K562 (cell line): ENCODE measurements around the gene ZNF692. TPM values are rescaled to one million over a fixed set of nuclear protein-coding genes. Genes with fewer than 3 reads are reported as not detected.

Source experiments
- GATA2 ChIP-seq: sonication (generic); formaldehyde crosslinking; IDR thresholded peaks from 2 replicates; pipeline ENCODE4 v1.4.0; 2020; ENCODE audit warnings: mild to moderate bottlenecking, missing genetic modification reagents
- GATAD2A ChIP-seq: fragments of 450-650 bp; IDR thresholded peaks from 2 replicates; pipeline ENCODE4 v1.6.1; 2017
- MTA1 ChIP-seq: fragments of 450-650 bp; IDR thresholded peaks from 2 replicates; pipeline ENCODE4 v1.6.1; 2017; ENCODE audit warnings: borderline replicate concordance
- NFXL1 ChIP-seq: fragments of 450-650 bp; formaldehyde crosslinking; IDR thresholded peaks from 2 replicates; pipeline ENCODE4 v1.4.0; 2021; ENCODE audit warnings: mild to moderate bottlenecking
- POLR2AphosphoS2 ChIP-seq: IDR thresholded peaks from 2 replicates; pipeline ENCODE4 v1.6.1; 2012; ENCODE audit warnings: low read length, improper control_type of control experiment
- POLR3A ChIP-seq: IDR thresholded peaks from 2 replicates; pipeline ENCODE4 v1.6.1; 2011; ENCODE audit warnings: borderline replicate concordance, mild to moderate bottlenecking, moderate library complexity; ENCODE audit not compliant: insufficient read length, insufficient read depth; ENCODE audit errors: extremely low read depth
- ZNF121 ChIP-seq: sonication (generic); formaldehyde crosslinking; conservative IDR thresholded peaks from 2 replicates; pipeline ENCODE4 v1.8.0; 2022; ENCODE audit warnings: missing genetic modification reagents
- polyA plus RNA-seq, 8 experiments: library from polyadenylated mRNA; depleted of rRNA in 4 of 8; stranded (reverse) in 5 of 8; unstranded in 3 of 8; fragments of >200 nt; fragmentation: Nextera tagmentation in 2 of 8; fragmentation: Illumina TruSeq in 1 of 8; extraction: Ambion mirVana in 2 of 8; extraction: Trizol in 1 of 8; gene quantifications; 2 replicates each; pipeline versions ENCODE4 v1.2.1 to v1.2.3, GENCODE V29; 2011 to 2014; ENCODE audit warnings: inconsistent platforms in 1 of 8, missing spikeins in 1 of 8
- total RNA-seq, 7 experiments: library from RNA; depleted of rRNA in 6 of 7; stranded (reverse); fragments of >200 nt in 6 of 7; fragmentation: Illumina TruSeq in 2 of 7; extraction: Trizol in 2 of 7; gene quantifications; 2 replicates each; pipeline versions ENCODE4 v1.2.1 to v1.2.3, GENCODE V29; 2011 to 2021; ENCODE audit warnings: low replicate concordance in 1 of 7
- TF ChIP-seq, protein P1 (sequence below): sonication (generic); formaldehyde crosslinking; IDR thresholded peaks from 2 replicates; pipeline ENCODE4 v1.8.1; 2023; ENCODE audit warnings: mild to moderate bottlenecking, missing genetic modification reagents
- TF ChIP-seq, protein P2 (sequence below), 3 experiments: fragments of 200-800 bp in 1 of 3; sonication (Bioruptor generic) in 1 of 3; sonication (generic) in 1 of 3; formaldehyde crosslinking in 1 of 3; IDR thresholded peaks; 2 replicates each; pipeline versions ENCODE4 v1.6.1 to v1.8.0; 2016 to 2022; ENCODE audit warnings: mild to moderate bottlenecking in 2 of 3, missing compliant biosample characterization in 2 of 3, missing genetic modification characterization in 2 of 3, missing genetic modification reagents in 1 of 3
- TF ChIP-seq, protein P3 (sequence below): fragments of 250-450 bp; sonication (Bioruptor Pico); IDR thresholded peaks from 2 replicates; pipeline ENCODE4 v1.8.0; 2021; ENCODE audit warnings: mild to moderate bottlenecking, moderate library complexity
- TF ChIP-seq, protein P4 (sequence below): fragments of 450-650 bp; IDR thresholded peaks from 2 replicates; pipeline ENCODE4 v1.7.0; 2016; ENCODE audit warnings: borderline replicate concordance
- TF ChIP-seq, protein P5 (sequence below): fragments of 250-450 bp; sonication (Bioruptor Pico); IDR thresholded peaks from 2 replicates; pipeline ENCODE4 v1.8.0; 2021; ENCODE audit warnings: borderline replicate concordance, mild to moderate bottlenecking, moderate library complexity; ENCODE audit not compliant: poor library complexity, severe bottlenecking
- TF ChIP-seq, protein P6 (sequence below): sonication (generic); formaldehyde crosslinking; IDR thresholded peaks from 2 replicates; pipeline ENCODE4 v1.8.0; 2022; ENCODE audit warnings: mild to moderate bottlenecking, missing genetic modification reagents
- TF ChIP-seq, protein P7 (sequence below): fragments of 150-350 bp; IDR thresholded peaks from 2 replicates; pipeline ENCODE4 v1.6.1; 2014; ENCODE audit warnings: low read depth, mild to moderate bottlenecking, low read length, borderline replicate concordance

Gene ZNF692
- total and polyA plus RNA-seq, 9 of the 15 experiments (the other 6 are each of a cell fraction or from before 2014, with no cell fraction given), result 8.4 to 143 (median 55.9) TPM

DNA sequence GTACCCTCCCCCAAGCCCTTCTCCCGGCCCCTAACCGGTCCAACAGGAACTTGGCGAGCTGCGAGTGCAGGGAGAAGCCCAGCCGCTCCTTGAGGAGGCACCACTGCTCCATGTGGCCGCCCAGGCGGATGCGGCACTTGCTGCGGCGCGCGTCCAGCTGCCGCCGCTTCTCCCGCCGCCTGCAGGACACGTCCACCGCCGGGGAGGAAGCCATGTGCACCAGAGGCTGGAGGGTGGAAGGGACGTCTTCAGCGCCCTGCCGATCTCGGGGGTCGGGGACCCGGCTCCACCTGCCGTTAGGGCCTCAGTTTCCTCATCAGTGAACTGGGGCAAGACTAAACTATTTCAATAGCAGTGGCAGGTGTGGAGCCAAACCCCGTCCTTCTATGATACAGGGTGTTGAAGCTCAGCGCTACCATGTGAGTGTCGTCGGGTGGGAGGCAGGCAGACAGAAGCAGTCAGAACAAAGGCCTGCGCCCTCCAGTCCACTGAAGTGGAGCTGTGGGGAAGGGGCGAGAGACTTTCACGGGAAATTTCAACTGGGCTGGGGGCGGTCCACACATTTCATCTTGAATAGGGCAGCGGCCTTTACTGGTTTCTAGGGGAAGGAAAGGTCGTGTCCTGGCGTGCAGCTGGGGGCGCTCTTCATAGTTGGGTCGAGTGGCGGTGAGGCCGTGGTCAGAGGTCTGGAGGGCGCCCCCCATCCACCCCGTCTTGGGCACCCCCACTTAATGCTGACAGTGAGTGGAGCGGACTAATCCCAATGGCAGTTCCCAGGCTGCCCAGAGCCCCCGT, 592 bp downstream of the ZNF692 start (continued):
- TF ChIP-seq, protein P1, sequence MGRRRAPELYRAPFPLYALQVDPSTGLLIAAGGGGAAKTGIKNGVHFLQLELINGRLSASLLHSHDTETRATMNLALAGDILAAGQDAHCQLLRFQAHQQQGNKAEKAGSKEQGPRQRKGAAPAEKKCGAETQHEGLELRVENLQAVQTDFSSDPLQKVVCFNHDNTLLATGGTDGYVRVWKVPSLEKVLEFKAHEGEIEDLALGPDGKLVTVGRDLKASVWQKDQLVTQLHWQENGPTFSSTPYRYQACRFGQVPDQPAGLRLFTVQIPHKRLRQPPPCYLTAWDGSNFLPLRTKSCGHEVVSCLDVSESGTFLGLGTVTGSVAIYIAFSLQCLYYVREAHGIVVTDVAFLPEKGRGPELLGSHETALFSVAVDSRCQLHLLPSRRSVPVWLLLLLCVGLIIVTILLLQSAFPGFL (CRISPR knock-in tag), result no peak
- no peak for TF ChIP-seq GATA2
- TF ChIP-seq, protein P2, sequence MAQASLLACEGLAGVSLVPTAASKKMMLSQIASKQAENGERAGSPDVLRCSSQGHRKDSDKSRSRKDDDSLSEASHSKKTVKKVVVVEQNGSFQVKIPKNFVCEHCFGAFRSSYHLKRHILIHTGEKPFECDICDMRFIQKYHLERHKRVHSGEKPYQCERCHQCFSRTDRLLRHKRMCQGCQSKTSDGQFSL (CRISPR knock-in tag; IDR thresholded peaks at IDR 0.05), result peak; percentile 63
- TF ChIP-seq, protein P2 (tag; IDR thresholded peaks at IDR 0.05), result peak in 1 of 2 experiments; percentile 90; a peak in 2 of 4 replicates
- no peak for TF ChIP-seq ZNF121 (CRISPR knock-in tag)
- TF ChIP-seq, protein P3, sequence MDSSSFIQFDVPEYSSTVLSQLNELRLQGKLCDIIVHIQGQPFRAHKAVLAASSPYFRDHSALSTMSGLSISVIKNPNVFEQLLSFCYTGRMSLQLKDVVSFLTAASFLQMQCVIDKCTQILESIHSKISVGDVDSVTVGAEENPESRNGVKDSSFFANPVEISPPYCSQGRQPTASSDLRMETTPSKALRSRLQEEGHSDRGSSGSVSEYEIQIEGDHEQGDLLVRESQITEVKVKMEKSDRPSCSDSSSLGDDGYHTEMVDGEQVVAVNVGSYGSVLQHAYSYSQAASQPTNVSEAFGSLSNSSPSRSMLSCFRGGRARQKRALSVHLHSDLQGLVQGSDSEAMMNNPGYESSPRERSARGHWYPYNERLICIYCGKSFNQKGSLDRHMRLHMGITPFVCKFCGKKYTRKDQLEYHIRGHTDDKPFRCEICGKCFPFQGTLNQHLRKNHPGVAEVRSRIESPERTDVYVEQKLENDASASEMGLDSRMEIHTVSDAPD, result no peak
- no peak for TF ChIP-seq POLR2AphosphoS2
- TF ChIP-seq NFXL1, result no peak
- TF ChIP-seq MTA1, result no peak
- no peak for TF ChIP-seq POLR3A
- TF ChIP-seq, protein P4, sequence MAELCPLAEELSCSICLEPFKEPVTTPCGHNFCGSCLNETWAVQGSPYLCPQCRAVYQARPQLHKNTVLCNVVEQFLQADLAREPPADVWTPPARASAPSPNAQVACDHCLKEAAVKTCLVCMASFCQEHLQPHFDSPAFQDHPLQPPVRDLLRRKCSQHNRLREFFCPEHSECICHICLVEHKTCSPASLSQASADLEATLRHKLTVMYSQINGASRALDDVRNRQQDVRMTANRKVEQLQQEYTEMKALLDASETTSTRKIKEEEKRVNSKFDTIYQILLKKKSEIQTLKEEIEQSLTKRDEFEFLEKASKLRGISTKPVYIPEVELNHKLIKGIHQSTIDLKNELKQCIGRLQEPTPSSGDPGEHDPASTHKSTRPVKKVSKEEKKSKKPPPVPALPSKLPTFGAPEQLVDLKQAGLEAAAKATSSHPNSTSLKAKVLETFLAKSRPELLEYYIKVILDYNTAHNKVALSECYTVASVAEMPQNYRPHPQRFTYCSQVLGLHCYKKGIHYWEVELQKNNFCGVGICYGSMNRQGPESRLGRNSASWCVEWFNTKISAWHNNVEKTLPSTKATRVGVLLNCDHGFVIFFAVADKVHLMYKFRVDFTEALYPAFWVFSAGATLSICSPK, result no peak
- TF ChIP-seq GATAD2A, result no peak
- TF ChIP-seq, protein P5, sequence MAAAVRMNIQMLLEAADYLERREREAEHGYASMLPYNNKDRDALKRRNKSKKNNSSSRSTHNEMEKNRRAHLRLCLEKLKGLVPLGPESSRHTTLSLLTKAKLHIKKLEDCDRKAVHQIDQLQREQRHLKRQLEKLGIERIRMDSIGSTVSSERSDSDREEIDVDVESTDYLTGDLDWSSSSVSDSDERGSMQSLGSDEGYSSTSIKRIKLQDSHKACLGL (CRISPR knock-in tag), result no peak
- TF ChIP-seq, protein P6, sequence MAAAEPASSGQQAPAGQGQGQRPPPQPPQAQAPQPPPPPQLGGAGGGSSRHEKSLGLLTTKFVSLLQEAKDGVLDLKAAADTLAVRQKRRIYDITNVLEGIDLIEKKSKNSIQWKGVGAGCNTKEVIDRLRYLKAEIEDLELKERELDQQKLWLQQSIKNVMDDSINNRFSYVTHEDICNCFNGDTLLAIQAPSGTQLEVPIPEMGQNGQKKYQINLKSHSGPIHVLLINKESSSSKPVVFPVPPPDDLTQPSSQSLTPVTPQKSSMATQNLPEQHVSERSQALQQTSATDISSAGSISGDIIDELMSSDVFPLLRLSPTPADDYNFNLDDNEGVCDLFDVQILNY, result peak; percentile 81
- TF ChIP-seq, protein P7, sequence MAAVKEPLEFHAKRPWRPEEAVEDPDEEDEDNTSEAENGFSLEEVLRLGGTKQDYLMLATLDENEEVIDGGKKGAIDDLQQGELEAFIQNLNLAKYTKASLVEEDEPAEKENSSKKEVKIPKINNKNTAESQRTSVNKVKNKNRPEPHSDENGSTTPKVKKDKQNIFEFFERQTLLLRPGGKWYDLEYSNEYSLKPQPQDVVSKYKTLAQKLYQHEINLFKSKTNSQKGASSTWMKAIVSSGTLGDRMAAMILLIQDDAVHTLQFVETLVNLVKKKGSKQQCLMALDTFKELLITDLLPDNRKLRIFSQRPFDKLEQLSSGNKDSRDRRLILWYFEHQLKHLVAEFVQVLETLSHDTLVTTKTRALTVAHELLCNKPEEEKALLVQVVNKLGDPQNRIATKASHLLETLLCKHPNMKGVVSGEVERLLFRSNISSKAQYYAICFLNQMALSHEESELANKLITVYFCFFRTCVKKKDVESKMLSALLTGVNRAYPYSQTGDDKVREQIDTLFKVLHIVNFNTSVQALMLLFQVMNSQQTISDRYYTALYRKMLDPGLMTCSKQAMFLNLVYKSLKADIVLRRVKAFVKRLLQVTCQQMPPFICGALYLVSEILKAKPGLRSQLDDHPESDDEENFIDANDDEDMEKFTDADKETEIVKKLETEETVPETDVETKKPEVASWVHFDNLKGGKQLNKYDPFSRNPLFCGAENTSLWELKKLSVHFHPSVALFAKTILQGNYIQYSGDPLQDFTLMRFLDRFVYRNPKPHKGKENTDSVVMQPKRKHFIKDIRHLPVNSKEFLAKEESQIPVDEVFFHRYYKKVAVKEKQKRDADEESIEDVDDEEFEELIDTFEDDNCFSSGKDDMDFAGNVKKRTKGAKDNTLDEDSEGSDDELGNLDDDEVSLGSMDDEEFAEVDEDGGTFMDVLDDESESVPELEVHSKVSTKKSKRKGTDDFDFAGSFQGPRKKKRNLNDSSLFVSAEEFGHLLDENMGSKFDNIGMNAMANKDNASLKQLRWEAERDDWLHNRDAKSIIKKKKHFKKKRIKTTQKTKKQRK, result no peak
